ENCODE measurements around the gene SDR39U1. TPM values are rescaled to one million over a fixed set of nuclear protein-coding genes. Genes with fewer than 3 reads are reported as not detected.

Gene SDR39U1
- total RNA-seq, 2 experiments from 2014 or later: 43.6 to 55.5 TPM

GRCh38 chr14:24432259-24433131 lies 10.1 kb downstream of the SDR39U1 start:
- intact Hi-C loops (cut with micrococcal nuclease): loop anchor here (5.0 to 10.0 kb wide), 2 partner anchors 65 to 188 kb away; partner anchors contain the start of genes NFATC4 and TINF2
- Mint-ChIP-seq H3K4me1 (ENCODE audit: low read depth) (peaks cover 36% of the 10 kb centered on the region), H3K36me3 (ENCODE audit: low read depth) (peaks cover 34% of the 10 kb centered on the region), H3K9me3 (no peaks in the 10 kb centered on the region), H3K27ac (no peak overlapping the region), H3K4me3 (no peak overlapping the region), H3K27me3 (no peaks in the 10 kb centered on the region)
- CTCF ChIA-PET: interaction anchor here (0.8 to 11.4 kb wide), 35 partner anchors 9 to 340 kb away, joined by 3 to 454 read pairs (median 10); partner anchors contain the start of genes ADCY4, CIDEB, DHRS1 and IPO4
- TF ChIP-seq CTCF (IDR thresholded peaks at IDR 0.05): no peak
- ATAC-seq (no peak), DNase-seq (no peak)
- POLR2A ChIA-PET: interaction anchor here (0.9 to 7.8 kb wide), 10 partner anchors 9 to 191 kb away, joined by 3 to 82 read pairs (median 10); partner anchors contain the start of genes ADCY4, CIDEB, RIPK3 and SDR39U1

GRCh38 chr14:24431569-24432258 lies 10.9 kb downstream of the SDR39U1 start:
- H3K36me3 Mint-ChIP-seq (ENCODE audit: low read depth): peaks cover 30% of the 10 kb centered on the region
- POLR2A ChIA-PET: interaction anchor here (0.9 to 7.8 kb wide), 15 partner anchors 8 to 227 kb away, joined by 3 to 82 read pairs (median 7); partner anchors contain the start of genes ADCY4, CIDEB, NFATC4 and RIPK3

GRCh38 chr14:24430682-24431568 lies 11.7 kb downstream of the SDR39U1 start:
- POLR2A ChIA-PET: interaction anchor here (0.5 to 7.8 kb wide), 25 partner anchors 8 to 442 kb away, joined by 3 to 82 read pairs (median 4); partner anchors contain the start of genes ADCY4, CIDEB, DHRS4L2 and LTB4R
- no peaks in the 10 kb centered on the region for H3K9me3 Mint-ChIP-seq
- no peak for TF ChIP-seq CTCF (IDR thresholded peaks at IDR 0.05)
- H3K27me3 Mint-ChIP-seq: no peaks in the 10 kb centered on the region
- ATAC-seq (peak; percentile 57), DNase-seq (peak; percentile 78)
- CTCF ChIA-PET: interaction anchor here (0.6 to 11.4 kb wide), 49 partner anchors 10 to 339 kb away, joined by 3 to 454 read pairs (median 6); partner anchors contain the start of genes ADCY4, CHMP4A, CIDEB and DHRS1
- peak overlapping the region; percentile 97 for H3K27ac Mint-ChIP-seq
- peaks cover 27% of the 10 kb centered on the region for H3K36me3 Mint-ChIP-seq (ENCODE audit: low read depth)
- H3K4me3 Mint-ChIP-seq: peak overlapping the region; percentile 90
- peaks cover 32% of the 10 kb centered on the region for H3K4me1 Mint-ChIP-seq (ENCODE audit: low read depth)
- intact Hi-C loops (cut with micrococcal nuclease): loop anchor here (1.0 to 10.0 kb wide), 3 partner anchors 64 to 186 kb away; partner anchors contain the start of genes NFATC4 and TINF2

More at GRCh38 chr14:24431569-24432258, 10.9 kb downstream of the SDR39U1 start:
- ATAC-seq: peak; percentile 65
- H3K9me3 Mint-ChIP-seq: no peaks in the 10 kb centered on the region
- peak overlapping the region; percentile 97 for H3K27ac Mint-ChIP-seq
- peak overlapping the region; percentile 90 for H3K4me3 Mint-ChIP-seq
- peak; percentile 95 for DNase-seq
- TF ChIP-seq CTCF (IDR thresholded peaks at IDR 0.05): peak; percentile 87
- H3K27me3 Mint-ChIP-seq: no peaks in the 10 kb centered on the region
- intact Hi-C loops (cut with micrococcal nuclease): loop anchor here (1.0 to 10.0 kb wide), 3 partner anchors 64 to 187 kb away; partner anchors contain the start of genes NFATC4 and TINF2
- CTCF ChIA-PET: interaction anchor here (0.6 to 11.4 kb wide), 48 partner anchors 10 to 339 kb away, joined by 3 to 454 read pairs (median 6); partner anchors contain the start of genes ADCY4, CIDEB, DHRS1 and IPO4
- H3K4me1 Mint-ChIP-seq (ENCODE audit: low read depth): peaks cover 31% of the 10 kb centered on the region

- ChIA-PET POLR2A (interaction anchor here (0.5 to 7.8 kb wide), 22 partner anchors 8 to 441 kb away, joined by 3 to 82 read pairs (median 4); partner anchors contain the start of genes ADCY4, CIDEB, DHRS4L2 and LTB4R), CTCF (interaction anchor here (0.7 to 11.4 kb wide), 26 partner anchors 9 to 268 kb away, joined by 3 to 454 read pairs (median 12); partner anchors contain the start of genes ADCY4, CHMP4A, CIDEB and DHRS1)
- Mint-ChIP-seq H3K4me1 (ENCODE audit: low read depth) (peaks cover 36% of the 10 kb centered on the region), H3K27me3 (no peaks in the 10 kb centered on the region), H3K36me3 (ENCODE audit: low read depth) (peaks cover 25% of the 10 kb centered on the region), H3K27ac (peak overlapping the region; percentile 97), H3K4me3 (peak overlapping the region; percentile 90), H3K9me3 (no peaks in the 10 kb centered on the region)
- no peak for TF ChIP-seq CTCF (IDR thresholded peaks at IDR 0.05)
- peak; percentile 70 for DNase-seq
- ATAC-seq: peak; percentile 60
- intact Hi-C loops (cut with micrococcal nuclease): loop anchor here (5.0 to 10.0 kb wide), 2 partner anchors 63 to 185 kb away; partner anchors contain the start of genes NFATC4 and TINF2
Measured at GRCh38 chr14:24430143-24430681, 12.4 kb downstream of the SDR39U1 start.

All from activated CD8-positive, alpha-beta T cell treated with anti-CD3 and anti-CD28 coated beads for 36 hours (primary cell).